ENCODE results near the gene CEP135.
"Not testable (repeated sequence)": the region's sequence is repeated elsewhere in the genome, so short reads cannot be mapped to it uniquely, and the experiment has no call there.

The CEP135 gene

DNA sequence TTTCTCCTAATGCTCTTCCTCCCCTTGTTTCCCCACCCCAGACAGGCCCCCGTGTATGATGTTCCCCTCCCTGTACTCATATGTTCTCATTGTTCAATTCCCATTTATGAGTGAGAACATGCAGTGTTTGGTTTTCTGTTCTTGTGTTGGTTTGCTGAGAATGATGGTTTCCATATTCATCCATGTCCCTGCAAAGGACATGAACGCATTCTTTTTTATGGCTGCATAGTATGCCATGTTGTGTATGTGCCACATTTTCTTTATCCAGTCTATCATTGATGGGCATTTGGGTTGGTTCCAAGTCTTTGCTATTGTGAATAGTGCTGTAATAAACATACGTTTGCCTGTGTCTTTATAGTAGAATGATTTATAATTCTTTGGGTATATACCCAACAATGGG is 124.0 kb downstream of the CEP135 start:
- H3K4me3 ChIP-seq (ENCODE audit: low read depth, low read length): not testable (repeated sequence)

DNA sequence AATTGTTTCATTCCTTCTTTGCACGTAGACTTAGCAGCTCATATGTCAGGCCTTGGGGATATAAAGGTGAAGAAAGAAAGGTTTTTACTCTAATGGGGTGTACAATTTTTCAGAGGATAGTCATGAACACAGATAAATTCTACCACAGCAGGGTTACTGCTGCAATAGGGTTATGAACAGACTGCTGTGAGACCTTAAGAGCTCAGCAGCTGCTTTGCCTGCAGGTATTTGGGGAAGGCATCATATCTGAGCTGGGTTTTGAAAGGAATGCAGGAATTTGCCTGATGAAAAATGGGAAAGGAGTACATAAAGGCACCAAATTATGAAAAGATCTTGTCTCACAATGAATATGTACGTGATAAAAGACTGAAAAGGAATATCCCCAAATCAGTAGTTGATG is 128.9 kb downstream of the CEP135 start:
- no peak overlapping the region for H3K4me3 ChIP-seq (ENCODE audit: low read depth, low read length)

GRCh38 chr4:56078866-56079265 is 130.1 kb downstream of the CEP135 start:
- no peak overlapping the region for H3K4me3 ChIP-seq (ENCODE audit: low read depth, low read length)

DNA sequence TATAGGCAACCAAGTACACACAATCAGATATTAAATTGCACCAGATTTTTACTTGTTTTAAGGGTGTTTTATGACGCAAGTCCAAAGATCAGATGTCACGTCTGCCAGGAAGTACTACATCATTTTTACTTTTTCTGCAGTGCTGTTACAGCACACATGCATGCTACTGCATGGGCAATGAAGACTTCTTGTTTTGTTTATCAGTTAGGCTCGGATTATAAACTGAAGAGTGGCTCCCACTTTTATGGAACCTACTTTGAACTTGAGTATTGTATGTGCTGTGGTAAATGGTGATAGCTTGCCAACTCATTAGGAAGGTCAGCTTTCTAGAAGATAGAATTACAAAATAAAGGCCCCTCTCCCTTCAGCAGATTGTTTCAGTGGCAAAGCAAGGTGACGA is 131.6 kb downstream of the CEP135 start:
- no peak overlapping the region for H3K4me3 ChIP-seq (ENCODE audit: low read depth, low read length)

GRCh38 chr4:56082829-56083228 is 134.1 kb downstream of the CEP135 start:
- no peak overlapping the region for H3K4me3 ChIP-seq (ENCODE audit: low read depth, low read length)
